ENCODE measurements around the gene SUV39H1.
"Not testable (repeated sequence)": the region's sequence is repeated elsewhere in the genome, so short reads cannot be mapped to it uniquely, and the experiment has no call there.

Gene SUV39H1

DNA sequence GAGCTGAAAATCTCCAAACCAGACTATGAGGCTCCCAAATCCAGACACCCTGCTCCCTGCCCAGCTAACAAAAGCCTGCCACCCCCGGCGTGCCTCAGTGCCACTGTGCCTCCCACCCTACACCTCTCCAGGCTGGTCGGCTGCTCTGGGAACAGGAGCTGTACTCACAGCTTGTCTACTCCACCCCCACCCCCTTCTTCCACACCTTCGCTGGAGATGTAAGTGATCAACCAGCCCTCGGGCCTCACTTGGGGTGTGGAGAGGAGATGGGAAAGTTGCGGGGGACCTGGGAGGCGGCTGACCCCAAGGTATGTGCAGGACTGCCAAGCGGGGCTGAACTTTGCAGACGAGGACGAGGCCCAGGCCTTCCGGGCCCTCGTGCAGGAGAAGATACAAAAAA is 11.1 kb upstream of the SUV39H1 start:
- DNase-seq (ENCODE audit: low read depth, low spot score): no peak

DNA sequence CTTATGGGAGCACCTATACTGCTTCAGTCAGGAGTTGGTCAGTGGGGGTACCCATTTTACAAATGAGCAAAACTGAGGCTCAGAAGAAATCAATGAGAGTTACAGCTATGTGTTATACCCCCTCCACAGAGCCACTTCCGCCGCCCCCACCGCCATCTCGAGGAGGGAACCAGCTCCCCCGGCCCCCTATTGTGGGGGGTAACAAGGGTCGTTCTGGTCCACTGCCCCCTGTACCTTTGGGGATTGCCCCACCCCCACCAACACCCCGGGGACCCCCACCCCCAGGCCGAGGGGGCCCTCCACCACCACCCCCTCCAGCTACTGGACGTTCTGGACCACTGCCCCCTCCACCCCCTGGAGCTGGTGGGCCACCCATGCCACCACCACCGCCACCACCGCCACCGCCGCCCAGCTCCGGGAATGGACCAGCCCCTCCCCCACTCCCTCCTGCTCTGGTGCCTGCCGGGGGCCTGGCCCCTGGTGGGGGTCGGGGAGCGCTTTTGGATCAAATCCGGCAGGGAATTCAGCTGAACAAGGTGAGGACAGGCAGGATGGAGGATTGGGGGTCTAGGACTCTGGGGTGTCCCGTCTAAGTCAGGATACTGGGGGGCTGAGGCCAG is 7.9 kb upstream of the SUV39H1 start:
- DNase-seq (ENCODE audit: low read depth, low spot score): no peak

DNA sequence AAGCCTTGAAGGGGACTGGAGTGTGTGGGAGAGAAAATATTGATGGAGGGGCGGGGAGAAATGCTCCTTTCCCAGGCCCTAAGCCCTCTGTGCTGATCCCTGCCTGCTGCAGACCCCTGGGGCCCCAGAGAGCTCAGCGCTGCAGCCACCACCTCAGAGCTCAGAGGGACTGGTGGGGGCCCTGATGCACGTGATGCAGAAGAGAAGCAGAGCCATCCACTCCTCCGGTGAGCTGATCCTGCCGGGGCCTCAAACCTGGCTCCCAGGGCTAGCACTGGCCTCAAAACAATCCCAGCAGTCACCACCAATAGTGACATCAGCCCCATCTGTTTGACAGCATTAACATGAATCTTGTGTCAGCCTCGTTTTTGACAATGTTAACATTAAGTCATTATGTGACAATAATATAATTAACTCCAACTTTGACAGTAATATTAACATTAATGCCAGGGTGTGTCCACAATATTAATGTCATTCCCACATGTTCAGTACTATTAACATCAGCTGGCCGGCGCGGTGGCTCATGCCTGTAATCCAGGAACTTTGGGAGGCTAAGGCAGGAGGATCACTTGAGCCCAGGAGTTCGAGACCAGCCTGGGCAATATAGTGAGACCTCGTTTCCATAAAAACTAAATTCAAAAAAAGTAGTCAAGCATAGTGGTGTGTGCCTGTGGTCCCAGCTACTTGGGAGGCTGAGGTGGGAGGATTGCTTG is 7.2 kb upstream of the SUV39H1 start:
- DNase-seq (ENCODE audit: low read depth, low spot score): no peak

DNA sequence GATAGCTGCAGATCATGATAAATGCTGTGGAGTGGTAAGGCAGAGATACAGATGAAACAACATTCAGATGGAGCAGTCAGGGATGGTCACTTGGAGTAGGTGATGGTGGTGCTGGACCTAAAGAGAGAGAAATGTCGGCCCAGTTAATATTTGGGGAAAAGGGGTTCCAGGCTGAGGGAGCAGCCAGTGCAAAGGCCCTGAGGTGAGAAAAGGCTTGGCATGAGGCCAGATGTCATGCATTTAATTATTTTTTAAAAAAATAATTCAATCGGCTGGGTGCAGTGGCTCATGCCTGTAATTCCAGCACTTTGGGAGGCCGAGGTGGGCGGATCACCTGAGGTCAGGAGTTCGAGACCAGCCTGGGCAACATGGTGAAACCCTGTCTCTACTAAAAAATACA is 4.8 kb upstream of the SUV39H1 start:
- DNase-seq (ENCODE audit: low read depth, low spot score): not testable (repeated sequence)

DNA sequence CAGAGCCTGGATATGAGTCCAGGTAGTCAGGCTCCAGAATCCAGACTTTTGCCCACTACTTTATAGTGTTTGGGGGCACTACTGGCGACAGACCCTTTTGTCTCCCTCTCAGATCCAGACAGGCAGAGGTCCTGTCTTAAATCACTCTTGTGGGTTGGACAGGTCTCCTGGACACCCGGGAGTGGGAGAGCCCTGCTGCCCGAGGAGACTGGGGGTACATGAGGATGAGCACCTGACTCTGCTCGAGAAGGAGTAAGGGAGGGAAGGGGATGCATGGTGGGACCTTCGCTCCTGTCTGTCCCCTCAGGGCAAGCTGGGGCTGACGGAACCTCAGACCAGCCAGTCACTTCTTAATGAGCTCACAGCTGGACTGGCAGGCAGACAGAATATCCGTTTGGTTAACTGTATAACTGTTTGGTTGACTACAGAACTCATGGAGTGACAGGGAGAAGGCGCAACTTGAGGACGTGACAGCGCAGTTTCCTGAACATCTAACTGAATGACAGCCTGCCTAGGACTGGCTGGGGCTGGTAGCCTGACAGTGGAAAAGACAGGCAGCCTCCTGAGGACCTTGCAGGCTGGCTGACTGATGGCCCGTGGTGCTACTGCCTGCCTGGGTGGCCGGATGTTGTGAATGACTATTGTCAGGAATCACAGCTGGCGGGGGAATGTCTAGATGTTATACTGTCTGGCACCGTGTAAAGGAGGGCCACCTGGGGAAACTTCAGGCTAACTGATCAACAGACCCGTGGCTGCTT is 1.6 kb upstream of the SUV39H1 start:
- no peak for DNase-seq (ENCODE audit: low read depth, low spot score)

DNA sequence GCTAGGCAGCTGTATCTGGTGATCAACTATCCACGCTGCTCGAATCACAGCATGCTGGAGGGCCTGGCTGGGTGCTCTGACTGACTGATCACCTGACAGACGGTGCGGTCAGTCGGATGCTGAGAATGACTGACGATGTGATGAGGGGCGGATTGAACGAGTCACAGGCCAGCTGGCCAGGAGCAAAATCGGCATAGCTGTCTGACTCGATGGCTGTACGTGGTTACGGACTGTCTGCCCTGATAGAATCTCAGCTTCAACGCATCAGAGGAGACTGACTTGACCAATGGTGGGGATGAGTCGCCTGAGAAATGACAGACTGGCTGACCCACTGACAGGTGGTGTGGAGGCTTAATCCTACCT is 1.0 kb upstream of the SUV39H1 start:
- DNase-seq (ENCODE audit: low read depth, low spot score): no peak

DNA sequence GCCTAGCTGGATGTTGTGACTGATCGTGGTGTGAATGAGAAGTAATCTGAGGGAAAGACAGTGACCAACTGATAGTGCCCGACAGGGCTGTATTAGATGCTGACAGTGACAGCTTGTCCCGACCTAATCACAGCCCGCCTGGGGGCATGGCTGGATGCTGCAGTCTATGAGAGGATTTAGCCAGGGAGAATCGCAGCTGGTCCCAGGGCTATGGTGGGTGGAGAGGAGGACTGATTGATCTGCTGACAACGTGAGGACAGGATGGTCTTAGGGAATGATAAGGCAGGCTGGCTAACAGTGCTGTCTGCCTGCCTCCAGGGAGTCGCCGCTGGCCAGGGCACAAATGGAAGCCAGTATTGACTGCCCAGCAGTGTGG is 621 bp upstream of the SUV39H1 start:
- no peak for DNase-seq (ENCODE audit: low read depth, low spot score)

DNA sequence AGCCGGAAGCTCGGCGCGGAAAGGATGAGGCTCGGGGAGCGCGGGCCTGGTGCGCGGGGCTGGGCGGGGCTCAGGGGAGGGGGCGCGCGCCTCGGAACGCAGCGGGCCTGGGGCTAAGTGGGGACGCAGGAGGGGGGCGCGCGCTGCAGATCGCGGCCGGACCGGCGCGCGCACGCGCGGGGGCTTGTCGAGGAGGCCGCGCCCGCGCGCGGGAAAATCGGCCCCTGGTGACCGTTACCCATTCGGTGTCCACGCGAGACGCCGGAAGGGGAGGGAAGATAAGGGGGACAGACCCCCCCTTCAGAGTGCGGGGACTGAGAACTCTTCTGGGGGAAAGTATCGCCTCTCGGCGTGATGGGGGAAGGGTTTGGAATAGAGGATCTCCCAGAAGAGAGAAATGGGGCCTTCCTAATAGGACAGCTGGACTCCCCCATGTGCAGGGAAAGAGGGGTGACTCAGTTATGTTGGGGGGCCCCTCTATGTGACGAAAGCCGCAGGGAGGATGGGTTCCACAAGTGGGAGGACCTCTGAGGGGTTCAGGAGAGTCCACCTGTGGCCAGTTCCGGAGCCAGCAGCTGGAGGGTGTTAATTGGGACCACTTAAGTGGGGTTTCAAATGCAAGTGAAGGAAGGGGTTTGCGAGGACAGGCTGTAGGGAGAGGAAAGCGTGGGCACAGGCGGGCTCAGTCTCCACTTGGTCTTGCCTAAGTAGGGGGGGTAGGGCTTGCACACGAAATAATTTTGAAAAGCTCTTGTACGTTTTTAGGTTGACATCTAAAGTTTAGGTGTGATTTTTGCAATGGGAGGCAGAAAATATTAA is 584 bp downstream of the SUV39H1 start:
- no peak for DNase-seq (ENCODE audit: low read depth, low spot score)

DNA sequence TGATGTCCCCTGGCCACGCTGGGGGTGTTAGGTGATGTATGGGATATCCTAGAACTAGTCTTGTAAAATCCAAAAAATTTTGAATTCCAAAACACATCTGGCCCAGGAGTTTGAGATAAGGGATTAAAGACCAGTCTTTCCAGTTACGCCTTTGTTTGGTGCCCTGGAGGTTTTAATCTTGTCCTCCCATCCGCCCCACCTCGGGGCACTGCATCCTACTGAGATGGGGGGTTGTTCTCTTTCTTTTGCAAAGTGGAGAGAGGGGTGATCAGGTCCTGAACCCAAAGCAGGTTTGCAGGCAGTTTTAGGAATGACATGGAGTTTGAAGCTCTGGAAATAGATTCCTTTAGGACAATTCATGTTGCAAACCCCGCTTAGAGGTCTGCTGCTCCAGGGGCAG is 1.8 kb downstream of the SUV39H1 start:
- no peak for DNase-seq (ENCODE audit: low read depth, low spot score)

DNA sequence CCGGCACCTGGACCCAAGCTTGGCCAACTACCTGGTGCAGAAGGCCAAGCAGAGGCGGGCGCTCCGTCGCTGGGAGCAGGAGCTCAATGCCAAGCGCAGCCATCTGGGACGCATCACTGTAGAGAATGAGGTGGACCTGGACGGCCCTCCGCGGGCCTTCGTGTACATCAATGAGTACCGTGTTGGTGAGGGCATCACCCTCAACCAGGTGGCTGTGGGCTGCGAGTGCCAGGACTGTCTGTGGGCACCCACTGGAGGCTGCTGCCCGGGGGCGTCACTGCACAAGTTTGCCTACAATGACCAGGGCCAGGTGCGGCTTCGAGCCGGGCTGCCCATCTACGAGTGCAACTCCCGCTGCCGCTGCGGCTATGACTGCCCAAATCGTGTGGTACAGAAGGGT is 3.7 kb downstream of the SUV39H1 start:
- DNase-seq (ENCODE audit: low read depth, low spot score): no peak

DNA sequence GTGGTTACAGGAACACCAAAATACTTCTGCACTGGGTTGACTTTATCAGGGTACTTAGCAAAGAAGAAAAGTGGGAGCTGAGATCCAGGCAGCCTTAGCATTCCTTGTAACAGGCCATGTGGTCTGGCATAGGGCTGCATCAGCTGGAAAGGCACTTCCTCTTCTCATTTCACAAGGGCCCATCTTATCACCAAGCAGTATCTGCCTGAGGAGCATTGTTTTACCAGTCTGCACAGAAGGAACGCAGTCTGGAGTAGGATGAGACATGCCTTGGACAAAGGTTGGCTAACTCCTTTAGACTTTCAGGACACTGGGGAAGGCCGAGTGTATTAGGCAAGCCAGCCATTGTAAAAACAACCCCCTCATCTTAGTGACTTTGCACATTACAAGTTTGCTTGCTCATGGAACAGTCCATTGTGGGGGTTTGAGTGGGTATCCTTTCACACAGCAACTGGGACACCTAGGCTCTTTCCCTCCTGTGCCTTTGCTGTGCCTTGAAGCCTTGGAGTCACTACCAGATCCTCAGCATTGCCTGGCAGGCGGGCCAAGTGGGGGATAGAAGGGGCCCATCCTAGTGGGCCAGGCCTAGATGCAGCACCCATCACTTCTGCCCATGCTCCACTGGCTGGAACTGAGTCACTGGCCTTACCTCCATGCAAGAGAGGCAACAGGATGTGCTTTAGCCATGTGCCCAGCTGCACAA is 4.6 kb downstream of the SUV39H1 start:
- DNase-seq (ENCODE audit: low read depth, low spot score): no peak

DNA sequence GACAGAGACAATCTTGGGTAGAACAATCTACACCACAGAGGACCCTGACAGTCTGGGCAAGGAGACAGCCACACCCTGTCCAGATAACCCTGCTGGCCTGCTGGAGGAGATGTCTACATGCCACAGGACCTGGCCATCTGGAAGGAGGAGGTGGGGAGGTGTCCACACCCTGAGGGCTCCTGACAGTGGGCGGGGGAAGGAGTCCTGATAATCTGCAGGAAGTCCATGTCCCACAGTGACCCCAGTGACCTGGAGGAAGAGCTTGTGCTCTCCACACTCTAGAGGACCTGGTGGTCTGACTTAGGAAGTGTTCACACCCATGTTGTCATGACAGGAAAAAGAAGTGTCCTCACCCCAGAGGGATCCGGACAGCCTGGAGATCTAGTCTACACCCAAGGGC is 5.5 kb downstream of the SUV39H1 start:
- no peak for DNase-seq (ENCODE audit: low read depth, low spot score)

DNA sequence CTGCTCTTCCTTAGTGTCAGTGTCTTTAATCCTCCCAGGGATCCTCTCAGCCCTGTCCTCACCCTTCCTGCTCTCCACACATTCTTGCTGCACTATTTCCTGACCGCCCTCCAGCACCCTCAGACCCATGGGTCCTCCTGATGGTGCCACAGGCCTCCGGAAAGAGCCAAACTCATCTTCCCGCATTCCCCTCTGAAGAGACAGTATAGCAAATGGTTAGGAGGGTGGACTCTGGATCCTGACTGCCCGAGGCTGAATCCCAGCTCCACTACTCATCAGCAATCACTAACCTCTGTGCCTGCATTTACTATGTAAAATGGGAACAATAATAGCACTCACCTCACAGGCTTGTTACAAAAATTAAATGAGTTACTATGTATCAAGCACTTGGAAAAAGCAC is 6.2 kb downstream of the SUV39H1 start:
- DNase-seq (ENCODE audit: low read depth, low spot score): no peak

DNA sequence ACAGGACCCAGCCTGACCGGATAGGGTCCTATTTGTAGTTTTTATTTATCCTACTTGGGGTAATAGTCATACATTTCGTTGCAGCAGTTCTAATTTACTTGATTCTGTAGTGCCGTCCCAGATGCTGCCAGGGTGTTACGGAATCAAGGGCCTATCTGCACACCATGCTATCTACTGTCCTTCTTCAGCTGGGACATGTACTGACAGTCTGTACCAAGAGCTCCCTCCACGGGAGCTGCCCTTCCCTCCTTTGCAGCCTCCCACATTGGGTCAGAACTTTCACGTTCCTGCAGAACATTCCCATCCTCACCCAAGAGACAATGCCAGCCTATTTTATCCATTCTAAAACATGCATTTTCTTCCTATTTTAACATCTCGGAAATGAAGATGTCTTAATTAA is 6.7 kb downstream of the SUV39H1 start:
- no peak for DNase-seq (ENCODE audit: low read depth, low spot score)

DNA sequence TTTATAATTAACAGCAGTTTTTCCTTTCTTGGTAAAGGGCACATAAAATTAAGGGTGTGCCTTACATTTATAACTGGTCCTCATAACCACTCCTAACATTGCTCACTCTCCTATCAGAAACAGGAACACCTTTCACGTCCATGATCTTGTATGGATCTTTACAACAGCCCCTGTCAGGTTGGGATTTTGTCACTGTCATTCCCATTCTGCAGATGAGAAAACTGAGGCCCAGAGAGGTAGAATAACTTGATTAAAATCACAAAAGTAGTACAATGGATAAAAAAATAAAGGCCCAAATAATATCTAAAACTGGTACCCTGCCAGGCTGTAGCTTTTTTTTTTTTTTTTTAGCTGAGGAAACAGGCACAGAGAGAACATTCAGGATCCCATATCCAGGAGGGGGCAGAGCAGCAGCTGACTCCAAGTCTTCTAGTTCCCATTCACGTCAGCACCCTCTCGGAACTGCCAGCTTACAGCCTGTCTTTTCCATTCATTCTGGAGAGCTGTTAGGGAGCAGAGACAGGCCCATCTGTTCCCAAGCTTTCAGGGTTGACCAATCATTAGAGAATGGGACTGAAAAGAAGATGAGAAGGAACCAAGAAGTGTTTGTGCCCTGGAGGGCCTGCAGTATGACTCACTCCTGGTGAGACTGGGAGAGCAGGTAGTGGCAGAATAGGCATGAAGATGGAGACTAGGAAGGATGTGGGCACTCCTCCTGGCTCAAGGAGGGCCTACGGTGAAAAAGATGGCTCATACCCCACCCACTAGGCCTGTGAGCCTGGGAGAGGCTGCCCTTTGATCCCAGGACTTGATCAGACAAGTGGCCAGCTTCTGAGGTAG is 7.3 kb downstream of the SUV39H1 start:
- no peak for DNase-seq (ENCODE audit: low read depth, low spot score)

DNA sequence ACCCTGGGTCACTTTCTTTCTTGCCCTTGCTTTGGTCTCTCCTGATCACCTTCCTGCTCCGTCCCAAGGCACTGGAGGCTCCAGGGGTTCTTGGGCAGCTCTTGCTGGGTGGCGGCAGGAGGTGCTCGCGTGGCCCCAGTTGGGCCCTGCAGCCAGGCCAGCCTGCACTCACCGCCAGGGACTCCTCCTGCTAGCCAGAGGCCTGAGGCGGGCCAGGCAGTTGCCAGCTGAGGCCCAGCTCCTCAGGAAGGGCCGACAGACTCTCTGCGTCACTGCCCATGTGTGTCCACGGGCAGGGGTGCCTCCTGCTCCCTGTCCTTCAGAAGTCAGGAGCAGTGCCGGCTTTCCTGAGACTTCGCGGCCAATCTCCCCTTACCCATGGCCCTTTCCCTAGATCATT is 9.3 kb downstream of the SUV39H1 start:
- DNase-seq (ENCODE audit: low read depth, low spot score): no peak

DNA sequence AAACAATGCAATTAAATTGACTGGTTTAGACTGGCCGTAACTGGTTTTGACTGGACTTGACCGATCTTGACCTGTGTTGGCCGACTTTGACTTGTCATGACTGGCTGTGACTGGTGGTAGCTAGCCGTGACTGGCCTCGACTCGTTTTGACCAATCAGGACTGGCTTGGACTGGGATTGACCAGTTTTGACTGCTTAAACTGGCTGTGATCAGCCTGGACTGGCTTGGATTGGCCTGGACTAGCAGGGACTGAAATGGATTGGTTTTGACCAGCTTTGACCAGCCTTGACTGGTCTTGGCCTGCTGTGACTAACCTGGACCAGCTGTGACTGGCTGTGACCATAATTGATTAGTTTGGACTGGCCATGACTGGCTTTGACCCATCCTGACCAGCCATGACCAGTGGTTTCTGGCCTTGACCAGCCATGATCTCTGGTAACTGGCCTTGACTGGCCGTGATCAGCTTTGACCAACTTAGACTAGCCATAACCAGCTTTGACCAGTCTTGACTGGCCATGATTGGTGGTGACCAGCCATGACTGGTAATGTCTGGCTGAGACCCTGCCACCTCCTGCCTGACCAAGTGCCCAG is 13.1 kb downstream of the SUV39H1 start:
- DNase-seq (ENCODE audit: low read depth, low spot score): no peak

DNA sequence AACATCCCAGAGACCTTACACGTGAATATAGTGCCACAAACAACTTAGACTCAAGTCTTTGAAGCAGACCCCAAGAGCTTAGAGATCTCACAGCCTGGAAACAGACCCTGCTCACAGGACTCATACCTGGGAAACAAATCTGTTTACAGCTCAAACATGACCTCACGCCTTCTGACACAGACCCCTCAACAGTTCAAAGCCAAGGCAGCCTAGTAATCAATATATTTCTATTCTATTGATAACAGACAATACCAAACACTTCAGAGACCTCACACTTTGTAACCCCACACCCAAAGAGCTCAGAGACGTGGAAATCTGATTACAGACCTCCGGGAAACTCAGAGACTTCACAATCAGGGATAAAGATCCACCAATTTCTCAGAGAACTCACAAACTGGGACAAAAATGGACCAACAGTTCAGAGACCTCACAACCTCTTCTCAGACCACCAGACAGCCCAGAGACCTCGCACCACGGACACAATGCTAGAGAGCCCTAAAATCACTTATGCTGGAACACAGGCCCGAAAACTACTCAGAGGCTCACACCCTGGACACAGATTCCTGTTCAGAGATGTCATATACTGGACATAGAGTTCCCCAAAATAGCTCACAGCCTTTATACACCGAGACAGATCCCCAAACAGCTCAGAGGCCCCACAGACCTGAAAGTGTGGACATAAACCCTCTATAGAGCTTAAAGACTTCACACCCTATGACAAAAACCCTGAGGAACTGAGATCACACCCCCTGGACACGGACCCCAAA is 14.8 kb downstream of the SUV39H1 start:
- no peak for DNase-seq (ENCODE audit: low read depth, low spot score)

DNA sequence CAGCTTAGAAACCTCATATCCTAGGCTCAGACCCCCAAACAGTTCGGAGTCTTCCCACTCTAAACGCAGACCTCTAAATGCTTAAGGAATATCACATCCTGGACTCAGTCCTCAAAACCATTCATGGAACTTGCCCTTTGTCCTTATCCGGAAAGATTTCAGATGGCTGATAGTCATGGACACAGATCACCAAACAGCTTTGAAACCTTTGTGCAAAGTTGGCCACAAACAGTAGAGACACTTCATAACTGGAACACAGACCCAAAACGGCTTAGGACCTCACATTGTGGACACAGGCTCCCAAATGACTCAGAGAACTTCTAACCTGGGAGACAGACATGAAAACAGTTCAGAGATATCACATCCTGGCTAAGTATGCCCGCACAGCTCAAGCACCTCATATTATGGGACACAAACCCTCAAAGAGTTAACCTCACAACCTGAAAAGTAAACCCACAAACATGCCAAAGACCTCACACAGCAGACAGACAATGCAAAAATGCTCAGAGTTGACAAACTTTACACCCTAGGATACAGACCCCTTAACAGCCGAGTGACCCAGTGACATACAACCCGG is 15.5 kb downstream of the SUV39H1 start:
- no peak for DNase-seq (ENCODE audit: low read depth, low spot score)

Data from iPS DF 19.7 (cell line).